Thyroid gland (tissue), 4 donors: ENCODE results near the gene CNKSR2. TPM values are rescaled to one million over a fixed set of nuclear protein-coding genes. Genes with fewer than 3 reads are reported as not detected.

Experiments
- DNase-seq, 2 donors: peaks; one replicate each; pipeline ENCODE4 v3.0.0-alpha.2; 2019
- H3K27ac ChIP-seq, 3 donors: fragments of 200-600 bp; sonication (generic); 1 replicate in 2 of 3; 2 replicates in 1 of 3; pipeline ENCODE4 v1.5.1; 2016 to 2019; ENCODE audit warnings: mild to moderate bottlenecking in 1 of 3, moderate library complexity in 1 of 3
- H3K27me3 ChIP-seq: fragments of 200-600 bp; sonication (generic); one replicate; pipeline ENCODE4 v1.5.1; 2019
- H3K36me3 ChIP-seq, 2 donors: fragments of 200-600 bp; sonication (generic); one replicate each; pipeline ENCODE4 v1.5.1; 2016 to 2019
- H3K4me1 ChIP-seq, 2 donors: fragments of 200-600 bp; sonication (generic); one replicate each; pipeline ENCODE4 v1.5.1; 2017 to 2019
- H3K4me3 ChIP-seq, 3 donors: fragments of 200-600 bp; sonication (generic); replicated peaks in 1 of 3; 1 replicate in 2 of 3; 2 replicates in 1 of 3; pipeline ENCODE4 v1.5.1; 2016; ENCODE audit warnings: mild to moderate bottlenecking in 1 of 3
- H3K9me3 ChIP-seq: fragments of 200-600 bp; sonication (generic); one replicate; pipeline ENCODE4 v1.5.1; 2017
- POLR2A ChIP-seq, 2 donors: fragments of 450-650 bp; IDR thresholded peaks; one replicate each; pipeline ENCODE4 v1.6.1; 2017; ENCODE audit warnings: antibody characterized with exemption in 2 of 2, mild to moderate bottlenecking in 2 of 2, moderate library complexity in 1 of 2
- WGBS, 2 donors: methylation state at CpG; one replicate each; pipeline ENCODE4 v1.1.5; 2017; 5-methylcytosine and 5-hydroxymethylcytosine counted together
- intact Hi-C: fragments of 100-400 bp; cut with DNase I; formaldehyde crosslinking; loops from one replicate; pipeline ENCODE4 v1.15.1; 2023
- total RNA-seq, 4 donors: library from RNA; depleted of rRNA; stranded (reverse); fragments of >200 nt; gene quantifications; one replicate each; pipeline ENCODE4 v1.2.3, GENCODE V29; 2016
- TF ChIP-seq, protein P1 (sequence below), 6 experiments: fragments of 200-600 bp in 3 of 6; fragments of 450-650 bp in 3 of 6; sonication (generic) in 3 of 6; IDR thresholded peaks; one replicate each; pipeline ENCODE4 v1.5.1; 2016 to 2019; ENCODE audit warnings: antibody characterized with exemption in 6 of 6, mild to moderate bottlenecking in 2 of 6, inconsistent platforms in 1 of 6, moderate library complexity in 1 of 6

CNKSR2 gene
- total RNA-seq, 4 donors from 2014 or later = 4.2 to 10.9 (median 7.3) TPM

DNA sequence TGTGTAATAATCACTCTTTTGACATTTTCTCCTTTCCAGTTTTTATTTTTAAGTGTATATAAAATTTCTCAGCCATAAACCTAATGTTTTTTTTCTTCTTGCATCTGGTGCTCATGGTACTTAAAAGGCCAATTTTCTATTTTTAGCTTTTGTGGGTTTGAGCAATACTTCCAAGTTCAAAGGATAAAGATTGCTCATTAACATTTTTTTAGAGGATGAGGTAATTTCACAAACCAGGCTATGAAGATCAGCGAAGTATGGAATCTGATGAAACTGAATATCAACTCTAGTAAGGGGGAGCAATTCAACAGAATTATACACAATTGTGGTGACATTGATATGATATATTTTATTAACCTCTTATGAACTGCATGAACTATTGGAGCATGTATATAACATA, 309.7 kb downstream of the CNKSR2 start:
- no peak overlapping the region for H3K27ac ChIP-seq
- H3K4me3 ChIP-seq = no peak overlapping the region
- no peaks in the 10 kb centered on the region for H3K36me3 ChIP-seq
- TF ChIP-seq POLR2A (IDR thresholded peaks at IDR 0.05) = no peak
- TF ChIP-seq, protein P1, sequence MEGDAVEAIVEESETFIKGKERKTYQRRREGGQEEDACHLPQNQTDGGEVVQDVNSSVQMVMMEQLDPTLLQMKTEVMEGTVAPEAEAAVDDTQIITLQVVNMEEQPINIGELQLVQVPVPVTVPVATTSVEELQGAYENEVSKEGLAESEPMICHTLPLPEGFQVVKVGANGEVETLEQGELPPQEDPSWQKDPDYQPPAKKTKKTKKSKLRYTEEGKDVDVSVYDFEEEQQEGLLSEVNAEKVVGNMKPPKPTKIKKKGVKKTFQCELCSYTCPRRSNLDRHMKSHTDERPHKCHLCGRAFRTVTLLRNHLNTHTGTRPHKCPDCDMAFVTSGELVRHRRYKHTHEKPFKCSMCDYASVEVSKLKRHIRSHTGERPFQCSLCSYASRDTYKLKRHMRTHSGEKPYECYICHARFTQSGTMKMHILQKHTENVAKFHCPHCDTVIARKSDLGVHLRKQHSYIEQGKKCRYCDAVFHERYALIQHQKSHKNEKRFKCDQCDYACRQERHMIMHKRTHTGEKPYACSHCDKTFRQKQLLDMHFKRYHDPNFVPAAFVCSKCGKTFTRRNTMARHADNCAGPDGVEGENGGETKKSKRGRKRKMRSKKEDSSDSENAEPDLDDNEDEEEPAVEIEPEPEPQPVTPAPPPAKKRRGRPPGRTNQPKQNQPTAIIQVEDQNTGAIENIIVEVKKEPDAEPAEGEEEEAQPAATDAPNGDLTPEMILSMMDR (IDR thresholded peaks at IDR 0.05) = no peak
- H3K27me3 ChIP-seq = no peaks in the 10 kb centered on the region
- 77 to 90% methylated on average over 1 of the region's 1 CpG for WGBS, 2 donors
- intact Hi-C loops = no loop called here
- no peak for DNase-seq
- no peaks in the 10 kb centered on the region for H3K4me1 ChIP-seq
- H3K9me3 ChIP-seq = no peaks in the 10 kb centered on the region

DNA sequence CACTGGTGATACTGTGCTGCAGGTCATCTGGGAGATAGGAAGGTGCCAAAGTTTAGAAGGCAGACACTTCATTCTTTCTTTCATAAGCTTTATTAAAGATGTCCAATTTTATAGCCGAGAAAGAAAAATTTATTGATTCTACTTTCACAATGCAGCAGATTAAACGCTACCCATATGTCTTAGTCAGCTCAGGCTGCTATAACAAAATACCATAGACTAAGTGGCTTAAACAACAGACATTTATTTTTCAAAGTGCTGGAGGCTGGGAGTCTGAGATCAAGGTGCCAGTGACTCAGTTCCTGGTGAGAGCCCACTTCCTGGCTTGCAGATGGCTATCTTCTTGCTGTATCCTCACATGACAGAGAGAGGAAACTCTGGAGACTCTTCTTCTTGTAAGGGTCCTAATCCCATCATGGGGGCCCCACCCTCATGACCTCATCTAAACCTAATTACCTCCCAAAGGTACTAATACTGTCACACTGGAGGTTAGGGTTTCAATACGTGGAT, 317.3 kb downstream of the CNKSR2 start:
- WGBS, 2 donors = 88 to 94% methylated on average over 3 of the region's 3 CpGs
- TF ChIP-seq, protein P1 (IDR thresholded peaks at IDR 0.05) = no peak
- no peak for TF ChIP-seq POLR2A (IDR thresholded peaks at IDR 0.05)
- H3K4me1 ChIP-seq = no peaks in the 10 kb centered on the region
- no peaks in the 10 kb centered on the region for H3K36me3 ChIP-seq
- no peak overlapping the region for H3K4me3 ChIP-seq
- no peaks in the 10 kb centered on the region for H3K9me3 ChIP-seq
- H3K27me3 ChIP-seq = no peaks in the 10 kb centered on the region
- H3K27ac ChIP-seq = no peak overlapping the region
- DNase-seq = no peak
- intact Hi-C loops = no loop called here

GRCh38 chrX:21698272-21698671, 324.1 kb downstream of the CNKSR2 start:
- no peaks in the 10 kb centered on the region for H3K36me3 ChIP-seq
- no peak overlapping the region for H3K4me3 ChIP-seq
- WGBS, 2 donors = 79 to 84% methylated on average over 4 of the region's 4 CpGs
- no peak for DNase-seq
- no peaks in the 10 kb centered on the region for H3K27me3 ChIP-seq
- no peaks in the 10 kb centered on the region for H3K4me1 ChIP-seq
- intact Hi-C loops = no loop called here
- no peak for TF ChIP-seq POLR2A (IDR thresholded peaks at IDR 0.05)
- TF ChIP-seq, protein P1 (IDR thresholded peaks at IDR 0.05) = no peak
- no peaks in the 10 kb centered on the region for H3K9me3 ChIP-seq
- H3K27ac ChIP-seq = no peak overlapping the region

DNA sequence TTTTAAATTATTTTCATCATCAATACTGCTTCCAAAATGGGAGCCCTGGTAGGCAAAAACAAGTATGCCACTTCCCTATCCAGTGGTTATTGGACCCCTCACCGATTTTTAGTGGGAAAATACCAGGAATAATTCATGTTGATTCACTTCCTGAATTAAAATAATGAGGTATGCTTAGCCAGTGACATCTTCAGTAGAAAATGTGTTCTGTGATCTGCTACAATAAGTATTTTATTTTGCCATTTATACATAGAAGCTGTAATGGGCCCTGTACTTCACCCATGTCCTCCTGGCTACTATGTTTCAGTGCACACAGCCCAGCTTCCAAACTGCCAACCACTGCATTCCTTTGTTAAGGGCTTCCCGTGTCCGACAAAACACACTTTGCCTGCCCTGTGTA, 324.9 kb downstream of the CNKSR2 start:
- Histone ChIP-seq H3K9me3 (no peaks in the 10 kb centered on the region), H3K27me3 (no peaks in the 10 kb centered on the region), H3K4me3 (no peak overlapping the region), H3K27ac (no peak overlapping the region), H3K36me3 (no peaks in the 10 kb centered on the region), H3K4me1 (no peaks in the 10 kb centered on the region)
- intact Hi-C loops = no loop called here
- TF ChIP-seq, protein P1 (IDR thresholded peaks at IDR 0.05) = no peak
- TF ChIP-seq POLR2A (IDR thresholded peaks at IDR 0.05) = no peak
- 53% methylated on average over 3 of the region's 3 CpGs for WGBS, 2 donors
- DNase-seq = no peak

DNA sequence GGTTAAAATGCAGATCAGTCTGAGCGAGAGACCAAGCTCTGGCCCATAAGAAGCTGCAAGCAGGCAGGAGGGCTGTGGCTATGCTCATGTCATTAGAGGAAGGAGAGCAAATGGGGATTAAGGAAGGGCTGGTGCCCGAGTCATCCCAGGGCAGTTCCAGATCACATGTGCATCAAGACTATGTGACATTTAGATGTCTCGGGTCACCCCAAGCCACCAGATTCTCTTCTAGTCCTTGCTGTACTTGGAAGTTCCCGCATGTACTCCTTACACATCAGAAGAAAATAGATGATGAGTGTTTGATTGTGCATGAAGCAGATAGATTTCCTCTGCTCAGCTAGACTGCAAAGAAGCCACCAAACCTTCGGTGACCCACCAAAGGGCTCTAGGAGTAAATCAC, 326.1 kb downstream of the CNKSR2 start:
- no peak overlapping the region for H3K4me3 ChIP-seq
- H3K36me3 ChIP-seq = no peaks in the 10 kb centered on the region
- no peak overlapping the region for H3K27ac ChIP-seq
- H3K9me3 ChIP-seq = no peaks in the 10 kb centered on the region
- intact Hi-C loops = no loop called here
- H3K4me1 ChIP-seq = no peaks in the 10 kb centered on the region
- DNase-seq = no peak
- TF ChIP-seq, protein P1 (IDR thresholded peaks at IDR 0.05) = no peak
- TF ChIP-seq POLR2A (IDR thresholded peaks at IDR 0.05) = no peak
- no peaks in the 10 kb centered on the region for H3K27me3 ChIP-seq
- 86 to 95% methylated on average over 3 to 5 of the region's 5 CpGs for WGBS, 2 donors
